ENCODE results near the gene ZNF83.

- no peak for TF ChIP-seq CTCF (IDR thresholded peaks at IDR 0.05; ENCODE audit: low read length)
- TF ChIP-seq EZH2 (IDR thresholded peaks at IDR 0.05; ENCODE audit: borderline replicate concordance, low read length), result no peak
Observed at GRCh38 chr19:52566588-52566987, 71.6 kb downstream of the ZNF83 start.
